ENCODE results near the gene SYNJ1.
"Not testable (repeated sequence)": the region's sequence is repeated elsewhere in the genome, so short reads cannot be mapped to it uniquely, and the experiment has no call there.

Gene SYNJ1

GRCh38 chr21:32612075-32612998, 115.5 kb downstream of the SYNJ1 start, which contains the start of gene CFAP298:
TSS of gene CFAP298 (minus strand) at chr21:32612377. CDS start at chr21:32612243, 134 bp downstream.
- peak; percentile 96 for DNase-seq

GRCh38 chr21:32611471-32611997, 116.3 kb downstream of the SYNJ1 start:
- no peak for DNase-seq

- not testable (repeated sequence) for DNase-seq
Observed at GRCh38 chr21:32610940-32611339, 116.9 kb downstream of the SYNJ1 start.

- DNase-seq = no peak
Observed at GRCh38 chr21:32608851-32609250, 119.0 kb downstream of the SYNJ1 start.

- no peak for DNase-seq
Observed at GRCh38 chr21:32605469-32605868, 122.3 kb downstream of the SYNJ1 start.

- no peak for DNase-seq
Observed at GRCh38 chr21:32604464-32604863, 123.3 kb downstream of the SYNJ1 start.

- DNase-seq = no peak
Observed at GRCh38 chr21:32603131-32603530, 124.7 kb downstream of the SYNJ1 start.

- DNase-seq = no peak
Observed at GRCh38 chr21:32602099-32602498, 125.7 kb downstream of the SYNJ1 start.

GRCh38 chr21:32599526-32599925, 128.3 kb downstream of the SYNJ1 start:
- DNase-seq = no peak

- DNase-seq = no peak
Observed at GRCh38 chr21:32599091-32599490, 128.7 kb downstream of the SYNJ1 start.

GRCh38 chr21:32597205-32597604, 130.6 kb downstream of the SYNJ1 start:
- DNase-seq = no peak

- DNase-seq = no peak
Observed at GRCh38 chr21:32595431-32595830, 132.4 kb downstream of the SYNJ1 start.

- DNase-seq = no peak
Observed at GRCh38 chr21:32593690-32594089, 134.1 kb downstream of the SYNJ1 start.

- DNase-seq = no peak
Observed at GRCh38 chr21:32592929-32593502, 134.8 kb downstream of the SYNJ1 start.

GRCh38 chr21:32590130-32590529, 137.7 kb downstream of the SYNJ1 start:
- DNase-seq = no peak

GRCh38 chr21:32587651-32588050, 140.2 kb downstream of the SYNJ1 start:
- DNase-seq = no peak

GRCh38 chr21:32587120-32587519, 140.7 kb downstream of the SYNJ1 start:
- DNase-seq = no peak

- DNase-seq = no peak
Observed at GRCh38 chr21:32585970-32586369, 141.8 kb downstream of the SYNJ1 start.

- no peak for DNase-seq
Observed at GRCh38 chr21:32585042-32585710, 142.6 kb downstream of the SYNJ1 start, which contains the start of gene TCP10L. TSS of gene TCP10L (minus strand) at chr21:32585523. CDS start at chr21:32584304, 1,219 bp downstream.

GRCh38 chr21:32584472-32584871, 143.3 kb downstream of the SYNJ1 start:
- DNase-seq = no peak

- DNase-seq = no peak
Observed at GRCh38 chr21:32581732-32582131, 146.1 kb downstream of the SYNJ1 start.

- DNase-seq = no peak
Observed at GRCh38 chr21:32580949-32581348, 146.9 kb downstream of the SYNJ1 start.
